NT2/D1 (cell line): Measurements from ENCODE around the gene MED12.

Experiments
- DNase-seq: peaks from one replicate; pipeline ENCODE4 v3.0.0-alpha.2; 2011; ENCODE audit warnings: low read depth, low spot score
- H3K27me3 ChIP-seq: 2 replicates; pipeline ENCODE4 v1.6.0; 2011; ENCODE audit warnings: mild to moderate bottlenecking; ENCODE audit not compliant: insufficient read length, insufficient read depth
- H3K36me3 ChIP-seq: 2 replicates; pipeline ENCODE4 v1.6.1; 2011; ENCODE audit warnings: mild to moderate bottlenecking, low read length, mixed read lengths; ENCODE audit not compliant: insufficient read depth, insufficient read length
- H3K4me1 ChIP-seq: 2 replicates; pipeline ENCODE4 v1.5.1; 2011; ENCODE audit not compliant: insufficient read depth, insufficient read length
- H3K4me3 ChIP-seq: 2 replicates; pipeline ENCODE4 v1.5.1; 2011; ENCODE audit warnings: low read depth; ENCODE audit not compliant: insufficient read length
- H3K9ac ChIP-seq: 2 replicates; pipeline ENCODE4 v1.6.0; 2011; ENCODE audit warnings: low read depth; ENCODE audit not compliant: insufficient read length
- H3K9me3 ChIP-seq: 2 replicates; pipeline ENCODE4 v1.5.1; 2011; ENCODE audit warnings: mild to moderate bottlenecking, low read length; ENCODE audit not compliant: insufficient read depth
- SUZ12 ChIP-seq: IDR thresholded peaks from 2 replicates; pipeline ENCODE4 v1.6.1; 2011; ENCODE audit not compliant: insufficient read length, insufficient read depth; ENCODE audit errors: extremely low read depth
- YY1 ChIP-seq: IDR thresholded peaks from 2 replicates; pipeline ENCODE4 v1.6.1; 2011; ENCODE audit not compliant: insufficient read length, insufficient read depth
- ZNF274 ChIP-seq: IDR thresholded peaks from 2 replicates; pipeline ENCODE4 v1.6.1; 2011; ENCODE audit warnings: mild to moderate bottlenecking, low read depth, low read length

The MED12 gene

GRCh38 chrX:71118032-71118984 lies at the start of gene MED12:
Gene MED12, plus strand, starts transcription at chrX:71118596. Its CDS starts 159 bp downstream, at chrX:71118755.
- H3K27me3 ChIP-seq, result peaks cover 16% of the 10 kb centered on the region
- peaks cover 39% of the 10 kb centered on the region for H3K36me3 ChIP-seq
- no peak for TF ChIP-seq SUZ12
- no peak for TF ChIP-seq YY1
- no peak for TF ChIP-seq ZNF274
- DNase-seq, result peak; percentile 77
- no peaks in the 10 kb centered on the region for H3K9me3 ChIP-seq
- peaks cover 3% of the 10 kb centered on the region for H3K4me1 ChIP-seq
- peak within 1 kb of the TSS; percentile 61 for H3K4me3 ChIP-seq
- H3K9ac ChIP-seq, result peak within 1 kb of the TSS; percentile 79

- no peak overlapping the region for H3K9ac ChIP-seq
- no peaks in the 10 kb centered on the region for H3K27me3 ChIP-seq
- no peaks in the 10 kb centered on the region for H3K9me3 ChIP-seq
- H3K4me3 ChIP-seq, result no peak overlapping the region
- TF ChIP-seq YY1 (no peak), SUZ12 (no peak), ZNF274 (no peak)
- no peaks in the 10 kb centered on the region for H3K4me1 ChIP-seq
- DNase-seq, result no peak
- peaks cover 6% of the 10 kb centered on the region for H3K36me3 ChIP-seq
Observed at GRCh38 chrX:71070531-71070930, 47.9 kb upstream of the MED12 start.

- H3K9ac ChIP-seq, result no peak overlapping the region
- H3K27me3 ChIP-seq, result no peaks in the 10 kb centered on the region
Observed at GRCh38 chrX:71081330-71082123, 36.9 kb upstream of the MED12 start.

GRCh38 chrX:71082124-71082647 lies 36.2 kb upstream of the MED12 start:
- Histone ChIP-seq H3K4me1 (no peaks in the 10 kb centered on the region), H3K27me3 (no peaks in the 10 kb centered on the region), H3K4me3 (no peak overlapping the region), H3K36me3 (no peaks in the 10 kb centered on the region), H3K9ac (no peak overlapping the region), H3K9me3 (no peaks in the 10 kb centered on the region)
- no peak for TF ChIP-seq YY1
- TF ChIP-seq ZNF274, result no peak
- no peak for TF ChIP-seq SUZ12
- no peak for DNase-seq

More at GRCh38 chrX:71081330-71082123, 36.9 kb upstream of the MED12 start:
- TF ChIP-seq ZNF274, result no peak
- no peak for TF ChIP-seq SUZ12
- no peak for TF ChIP-seq YY1
- Histone ChIP-seq H3K9me3 (no peaks in the 10 kb centered on the region), H3K36me3 (no peaks in the 10 kb centered on the region), H3K4me1 (no peaks in the 10 kb centered on the region), H3K4me3 (no peak overlapping the region)
- no peak for DNase-seq

- no peaks in the 10 kb centered on the region for H3K4me1 ChIP-seq
- H3K36me3 ChIP-seq, result no peaks in the 10 kb centered on the region
- no peak for TF ChIP-seq YY1
- no peak for TF ChIP-seq SUZ12
- TF ChIP-seq ZNF274, result no peak
- no peak for DNase-seq
- no peak overlapping the region for H3K4me3 ChIP-seq
- H3K9me3 ChIP-seq, result no peaks in the 10 kb centered on the region
- no peak overlapping the region for H3K9ac ChIP-seq
- no peaks in the 10 kb centered on the region for H3K27me3 ChIP-seq
Observed at GRCh38 chrX:71082822-71083221, 35.6 kb upstream of the MED12 start.

GRCh38 chrX:71085900-71086299 lies 32.5 kb upstream of the MED12 start:
- Histone ChIP-seq H3K4me3 (no peak overlapping the region), H3K9ac (no peak overlapping the region), H3K27me3 (no peaks in the 10 kb centered on the region), H3K36me3 (no peaks in the 10 kb centered on the region), H3K4me1 (no peaks in the 10 kb centered on the region), H3K9me3 (no peaks in the 10 kb centered on the region)
- no peak for DNase-seq
- TF ChIP-seq SUZ12 (no peak), ZNF274 (no peak), YY1 (no peak)

- Histone ChIP-seq H3K4me1 (peaks cover 2% of the 10 kb centered on the region), H3K4me3 (no peak overlapping the region)
Observed at GRCh38 chrX:71091263-71091662, 27.1 kb upstream of the MED12 start.

More at GRCh38 chrX:71091263-71091662, 27.1 kb upstream of the MED12 start:
- no peaks in the 10 kb centered on the region for H3K36me3 ChIP-seq
- H3K9me3 ChIP-seq, result no peaks in the 10 kb centered on the region
- TF ChIP-seq YY1 (no peak), SUZ12 (no peak), ZNF274 (no peak)
- no peak for DNase-seq
- H3K27me3 ChIP-seq, result no peaks in the 10 kb centered on the region
- no peak overlapping the region for H3K9ac ChIP-seq
